ENCODE data around the gene ANGPT4.

DNA sequence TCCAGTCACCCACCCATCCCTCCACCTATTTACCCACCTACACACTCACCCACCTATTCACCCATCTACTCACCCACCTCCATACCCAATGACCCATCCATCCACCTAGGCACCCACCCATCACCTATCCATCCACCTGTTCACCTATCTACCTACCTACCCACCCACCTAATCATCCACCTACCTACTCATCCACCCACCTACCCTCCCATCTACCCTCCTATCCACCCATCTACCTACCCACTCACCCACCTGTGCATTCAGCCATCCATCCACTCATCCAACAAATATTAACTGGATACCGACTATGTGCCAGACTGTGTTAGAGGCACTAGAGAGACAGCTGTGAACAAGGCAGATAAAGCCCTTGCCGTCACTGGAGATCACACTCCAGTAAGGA lies 45.6 kb upstream of the ANGPT4 start:
- no peak for TF ChIP-seq CTCF (IDR thresholded peaks at IDR 0.05)
- TF ChIP-seq TCF7L2 (IDR thresholded peaks at IDR 0.05; ENCODE audit: low read depth, low read length): no peak
- TF ChIP-seq POLR2AphosphoS5 (IDR thresholded peaks at IDR 0.05; ENCODE audit: low read depth, low read length): no peak
- no peak for TF ChIP-seq SIN3A (IDR thresholded peaks at IDR 0.05; ENCODE audit: borderline replicate concordance, insufficient read depth, low read depth, low read length)
- TF ChIP-seq, protein P1, sequence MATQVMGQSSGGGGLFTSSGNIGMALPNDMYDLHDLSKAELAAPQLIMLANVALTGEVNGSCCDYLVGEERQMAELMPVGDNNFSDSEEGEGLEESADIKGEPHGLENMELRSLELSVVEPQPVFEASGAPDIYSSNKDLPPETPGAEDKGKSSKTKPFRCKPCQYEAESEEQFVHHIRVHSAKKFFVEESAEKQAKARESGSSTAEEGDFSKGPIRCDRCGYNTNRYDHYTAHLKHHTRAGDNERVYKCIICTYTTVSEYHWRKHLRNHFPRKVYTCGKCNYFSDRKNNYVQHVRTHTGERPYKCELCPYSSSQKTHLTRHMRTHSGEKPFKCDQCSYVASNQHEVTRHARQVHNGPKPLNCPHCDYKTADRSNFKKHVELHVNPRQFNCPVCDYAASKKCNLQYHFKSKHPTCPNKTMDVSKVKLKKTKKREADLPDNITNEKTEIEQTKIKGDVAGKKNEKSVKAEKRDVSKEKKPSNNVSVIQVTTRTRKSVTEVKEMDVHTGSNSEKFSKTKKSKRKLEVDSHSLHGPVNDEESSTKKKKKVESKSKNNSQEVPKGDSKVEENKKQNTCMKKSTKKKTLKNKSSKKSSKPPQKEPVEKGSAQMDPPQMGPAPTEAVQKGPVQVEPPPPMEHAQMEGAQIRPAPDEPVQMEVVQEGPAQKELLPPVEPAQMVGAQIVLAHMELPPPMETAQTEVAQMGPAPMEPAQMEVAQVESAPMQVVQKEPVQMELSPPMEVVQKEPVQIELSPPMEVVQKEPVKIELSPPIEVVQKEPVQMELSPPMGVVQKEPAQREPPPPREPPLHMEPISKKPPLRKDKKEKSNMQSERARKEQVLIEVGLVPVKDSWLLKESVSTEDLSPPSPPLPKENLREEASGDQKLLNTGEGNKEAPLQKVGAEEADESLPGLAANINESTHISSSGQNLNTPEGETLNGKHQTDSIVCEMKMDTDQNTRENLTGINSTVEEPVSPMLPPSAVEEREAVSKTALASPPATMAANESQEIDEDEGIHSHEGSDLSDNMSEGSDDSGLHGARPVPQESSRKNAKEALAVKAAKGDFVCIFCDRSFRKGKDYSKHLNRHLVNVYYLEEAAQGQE (IDR thresholded peaks at IDR 0.05; ENCODE audit: insufficient read depth in 1 of 2, low read depth in 2 of 2, low read length in 1 of 2): no peak
